Neural crest cell (in vitro differentiated cells): ENCODE measurements around the gene TYW1. TPM values are rescaled to one million over a fixed set of nuclear protein-coding genes. Genes with fewer than 3 reads are reported as not detected.
"Not testable (repeated sequence)": the region's sequence is repeated elsewhere in the genome, so short reads cannot be mapped to it uniquely, and the experiment has no call there.

Experiments used
- DNase-seq: peaks from one replicate; pipeline ENCODE4 v3.0.0; 2021; ENCODE audit warnings: low read depth, mixed read lengths, low spot score
- H3K27ac Mint-ChIP-seq: one replicate; pipeline ENCODE4 v1.8.0; 2021; ENCODE audit warnings: mild to moderate bottlenecking, mixed read lengths; ENCODE audit not compliant: unreplicated experiment
- H3K27me3 Mint-ChIP-seq: 2 replicates; pipeline ENCODE4 v1.8.0; 2021; ENCODE audit warnings: low read depth, mild to moderate bottlenecking, mixed read lengths
- H3K36me3 Mint-ChIP-seq: 2 replicates; pipeline ENCODE4 v1.8.0; 2021; ENCODE audit warnings: low read depth, mild to moderate bottlenecking, mixed read lengths
- H3K4me1 Mint-ChIP-seq: 2 replicates; pipeline ENCODE4 v1.8.0; 2021; ENCODE audit warnings: mixed read lengths
- H3K4me3 Mint-ChIP-seq: one replicate; pipeline ENCODE4 v1.8.0; 2021; ENCODE audit warnings: mild to moderate bottlenecking, mixed read lengths
- H3K9me3 Mint-ChIP-seq: 2 replicates; pipeline ENCODE4 v1.8.0; 2021; ENCODE audit warnings: mixed read lengths
- CTCF ChIP-seq: fragments of 200-600 bp; sonication (generic); conservative IDR thresholded peaks from 2 replicates; pipeline ENCODE4 v1.5.0; 2021; ENCODE audit warnings: antibody characterized with exemption, mild to moderate bottlenecking
- total RNA-seq: library from RNA; stranded (reverse); gene quantifications from 2 replicates; pipeline ENCODE4 v1.2.1, GENCODE V29; 2021

TYW1 gene
- total RNA-seq, 1 donor from 2014 or later: 19.3 TPM

- not testable (repeated sequence) for DNase-seq, H3K27ac Mint-ChIP-seq, H3K9me3 Mint-ChIP-seq, H3K4me3 Mint-ChIP-seq, H3K27me3 Mint-ChIP-seq, H3K4me1 Mint-ChIP-seq
- H3K36me3 Mint-ChIP-seq: peaks cover 18% of the 10 kb centered on the region
Measured at GRCh38 chr7:67196176-67196575, 199.5 kb downstream of the TYW1 start.

GRCh38 chr7:67198865-67199526, 202.4 kb downstream of the TYW1 start:
- not testable (repeated sequence) for H3K27me3 Mint-ChIP-seq, H3K4me3 Mint-ChIP-seq
- peaks cover 22% of the 10 kb centered on the region for H3K36me3 Mint-ChIP-seq

GRCh38 chr7:67205772-67206171, 209.1 kb downstream of the TYW1 start:
- not testable (repeated sequence) for H3K4me3 Mint-ChIP-seq, H3K27ac Mint-ChIP-seq, H3K27me3 Mint-ChIP-seq, H3K9me3 Mint-ChIP-seq, H3K4me1 Mint-ChIP-seq, H3K36me3 Mint-ChIP-seq, DNase-seq

More at GRCh38 chr7:67198865-67199526, 202.4 kb downstream of the TYW1 start:
- H3K9me3 Mint-ChIP-seq, DNase-seq, H3K4me1 Mint-ChIP-seq, H3K27ac Mint-ChIP-seq: not testable (repeated sequence)

GRCh38 chr7:67206452-67206851, 209.8 kb downstream of the TYW1 start:
- Mint-ChIP-seq H3K9me3 (peaks cover 4% of the 10 kb centered on the region), H3K4me1 (no peaks in the 10 kb centered on the region), H3K4me3 (no peak overlapping the region), H3K27ac (no peak overlapping the region), H3K27me3 (no peaks in the 10 kb centered on the region), H3K36me3 (peaks cover 7% of the 10 kb centered on the region)
- no peak for DNase-seq
- TF ChIP-seq CTCF: no peak

- DNase-seq, H3K4me1 Mint-ChIP-seq, H3K4me3 Mint-ChIP-seq, H3K27ac Mint-ChIP-seq, H3K27me3 Mint-ChIP-seq, H3K9me3 Mint-ChIP-seq, H3K36me3 Mint-ChIP-seq: not testable (repeated sequence)
Measured at GRCh38 chr7:67208656-67209055, 212.0 kb downstream of the TYW1 start.

- no peaks in the 10 kb centered on the region for H3K27me3 Mint-ChIP-seq
- no peak for TF ChIP-seq CTCF
- no peak overlapping the region for H3K27ac Mint-ChIP-seq
Measured at GRCh38 chr7:67209256-67209655, 212.6 kb downstream of the TYW1 start.

GRCh38 chr7:67210567-67210966, 213.9 kb downstream of the TYW1 start:
- DNase-seq: no peak
- Mint-ChIP-seq H3K4me3 (no peak overlapping the region), H3K9me3 (peaks cover 4% of the 10 kb centered on the region), H3K27me3 (no peaks in the 10 kb centered on the region), H3K27ac (no peak overlapping the region), H3K36me3 (peaks cover 8% of the 10 kb centered on the region), H3K4me1 (no peaks in the 10 kb centered on the region)
- TF ChIP-seq CTCF: no peak

More at GRCh38 chr7:67209256-67209655, 212.6 kb downstream of the TYW1 start:
- H3K4me1 Mint-ChIP-seq: no peaks in the 10 kb centered on the region
- no peak for DNase-seq
- peaks cover 4% of the 10 kb centered on the region for H3K9me3 Mint-ChIP-seq
- peaks cover 8% of the 10 kb centered on the region for H3K36me3 Mint-ChIP-seq
- H3K4me3 Mint-ChIP-seq: no peak overlapping the region

- not testable (repeated sequence) for H3K9me3 Mint-ChIP-seq, H3K27ac Mint-ChIP-seq, H3K4me3 Mint-ChIP-seq, H3K27me3 Mint-ChIP-seq, H3K4me1 Mint-ChIP-seq, DNase-seq
- H3K36me3 Mint-ChIP-seq: peaks cover 11% of the 10 kb centered on the region
Measured at GRCh38 chr7:67211650-67212330, 215.2 kb downstream of the TYW1 start.

GRCh38 chr7:67213038-67213437, 216.4 kb downstream of the TYW1 start:
- DNase-seq, H3K4me3 Mint-ChIP-seq, H3K4me1 Mint-ChIP-seq, H3K9me3 Mint-ChIP-seq, H3K27ac Mint-ChIP-seq, H3K27me3 Mint-ChIP-seq: not testable (repeated sequence)
- H3K36me3 Mint-ChIP-seq: peaks cover 17% of the 10 kb centered on the region

- H3K27ac Mint-ChIP-seq, DNase-seq, H3K4me1 Mint-ChIP-seq, H3K4me3 Mint-ChIP-seq, H3K9me3 Mint-ChIP-seq, H3K27me3 Mint-ChIP-seq: not testable (repeated sequence)
- H3K36me3 Mint-ChIP-seq: peaks cover 28% of the 10 kb centered on the region
Measured at GRCh38 chr7:67223551-67223950, 226.9 kb downstream of the TYW1 start.
